ENCODE measurements around the gene NDRG3. TPM values are rescaled to one million over a fixed set of nuclear protein-coding genes. Genes with fewer than 3 reads are reported as not detected.
A peak's percentile ranks its signal among the peaks of the same experiment; 100 is the strongest.
"Not testable (repeated sequence)": the region's sequence is repeated elsewhere in the genome, so short reads cannot be mapped to it uniquely, and the experiment has no call there.

Gene NDRG3
- total RNA-seq, 2 donors from 2014 or later, result 22.6 to 25.4 TPM

- Mint-ChIP-seq H3K27me3 (ENCODE audit: low read depth) (no peaks in the 10 kb centered on the region), H3K4me1 (ENCODE audit: low read depth) (peaks cover 25% of the 10 kb centered on the region), H3K4me3 (no peak overlapping the region), H3K9me3 (no peaks in the 10 kb centered on the region), H3K36me3 (ENCODE audit: insufficient read depth in 2 of 2) (peaks cover 14 to 20% of the 10 kb centered on the region in 2 donors), H3K27ac (no peak overlapping the region)
- ATAC-seq (replicated peaks in 1 of 2), result no peak
- no peak for DNase-seq
Observed at GRCh38 chr20:36624944-36625324, 121.0 kb downstream of the NDRG3 start.

- Mint-ChIP-seq H3K27ac (peak overlapping the region; percentile 70), H3K36me3 (ENCODE audit: insufficient read depth in 2 of 2) (peaks cover 14 to 20% of the 10 kb centered on the region in 2 donors), H3K27me3 (ENCODE audit: low read depth) (no peaks in the 10 kb centered on the region), H3K9me3 (no peaks in the 10 kb centered on the region), H3K4me1 (ENCODE audit: low read depth) (peaks cover 18% of the 10 kb centered on the region), H3K4me3 (no peak overlapping the region)
- no peak for ATAC-seq (replicated peaks in 1 of 2)
- DNase-seq, result no peak
Observed at GRCh38 chr20:36624068-36624943, 121.6 kb downstream of the NDRG3 start.

GRCh38 chr20:36623444-36623843 lies 122.4 kb downstream of the NDRG3 start:
- ATAC-seq (replicated peaks in 1 of 2) (no peak), DNase-seq (no peak)
- H3K27ac Mint-ChIP-seq, result peak overlapping the region; percentile 51
- peaks cover 11% of the 10 kb centered on the region for H3K4me1 Mint-ChIP-seq (ENCODE audit: low read depth)
- H3K36me3 Mint-ChIP-seq (ENCODE audit: insufficient read depth in 2 of 2), result peaks cover 14 to 19% of the 10 kb centered on the region in 2 donors
- H3K9me3 Mint-ChIP-seq, result no peaks in the 10 kb centered on the region
- H3K27me3 Mint-ChIP-seq (ENCODE audit: low read depth), result no peaks in the 10 kb centered on the region
- H3K4me3 Mint-ChIP-seq, result no peak overlapping the region

GRCh38 chr20:36620917-36621316 lies 125.0 kb downstream of the NDRG3 start:
- no peaks in the 10 kb centered on the region for H3K4me1 Mint-ChIP-seq (ENCODE audit: low read depth)

GRCh38 chr20:36614781-36615557 lies 130.9 kb downstream of the NDRG3 start:
- DNase-seq (no peak), ATAC-seq (replicated peaks in 1 of 2) (peak; percentile 25 to 45)
- Mint-ChIP-seq H3K27ac (peak overlapping the region; percentile 48), H3K36me3 (ENCODE audit: insufficient read depth in 2 of 2) (peaks cover 6 to 14% of the 10 kb centered on the region in 2 donors), H3K9me3 (no peaks in the 10 kb centered on the region), H3K27me3 (ENCODE audit: low read depth) (no peaks in the 10 kb centered on the region), H3K4me1 (ENCODE audit: low read depth) (no peaks in the 10 kb centered on the region), H3K4me3 (no peak overlapping the region)

More at GRCh38 chr20:36620917-36621316, 125.0 kb downstream of the NDRG3 start:
- DNase-seq (no peak), ATAC-seq (replicated peaks in 1 of 2) (no peak)
- no peaks in the 10 kb centered on the region for H3K9me3 Mint-ChIP-seq
- no peak overlapping the region for H3K4me3 Mint-ChIP-seq
- no peaks in the 10 kb centered on the region for H3K27me3 Mint-ChIP-seq (ENCODE audit: low read depth)
- H3K36me3 Mint-ChIP-seq (ENCODE audit: insufficient read depth in 2 of 2), result peaks cover 12 to 13% of the 10 kb centered on the region in 2 donors
- peak overlapping the region; percentile 7 for H3K27ac Mint-ChIP-seq

- Mint-ChIP-seq H3K27ac (peak overlapping the region; percentile 48), H3K36me3 (ENCODE audit: insufficient read depth in 2 of 2) (peaks cover 9 to 22% of the 10 kb centered on the region in 2 donors), H3K27me3 (ENCODE audit: low read depth) (no peaks in the 10 kb centered on the region)
Observed at GRCh38 chr20:36613974-36614373, 131.9 kb downstream of the NDRG3 start.

GRCh38 chr20:36611625-36612024 lies 134.3 kb downstream of the NDRG3 start:
- DNase-seq (no peak), ATAC-seq (replicated peaks in 1 of 2) (no peak)
- Mint-ChIP-seq H3K4me3 (no peak overlapping the region), H3K36me3 (ENCODE audit: insufficient read depth in 2 of 2) (peaks cover 12 to 26% of the 10 kb centered on the region in 2 donors), H3K9me3 (no peaks in the 10 kb centered on the region), H3K27me3 (ENCODE audit: low read depth) (no peaks in the 10 kb centered on the region), H3K27ac (no peak overlapping the region), H3K4me1 (ENCODE audit: low read depth) (peaks cover 18% of the 10 kb centered on the region)

More at GRCh38 chr20:36613974-36614373, 131.9 kb downstream of the NDRG3 start:
- Mint-ChIP-seq H3K4me3 (no peak overlapping the region), H3K4me1 (ENCODE audit: low read depth) (no peaks in the 10 kb centered on the region), H3K9me3 (no peaks in the 10 kb centered on the region)
- DNase-seq, result no peak
- ATAC-seq (replicated peaks in 1 of 2), result no peak

- H3K4me3 Mint-ChIP-seq; H3K9me3 Mint-ChIP-seq; ATAC-seq (replicated peaks in 1 of 2); DNase-seq; H3K27me3 Mint-ChIP-seq (ENCODE audit: low read depth): not testable (repeated sequence)
- Mint-ChIP-seq H3K27ac (peak overlapping the region; percentile 33), H3K4me1 (ENCODE audit: low read depth) (peaks cover 33% of the 10 kb centered on the region), H3K36me3 (ENCODE audit: insufficient read depth in 2 of 2) (peaks cover 10 to 29% of the 10 kb centered on the region in 2 donors)
Observed at GRCh38 chr20:36608388-36608728, 137.5 kb downstream of the NDRG3 start.

GRCh38 chr20:36607586-36608387 lies 138.1 kb downstream of the NDRG3 start:
- peaks cover 33% of the 10 kb centered on the region for H3K4me1 Mint-ChIP-seq (ENCODE audit: low read depth)
- DNase-seq, result no peak
- peaks cover 10 to 25% of the 10 kb centered on the region in 2 donors for H3K36me3 Mint-ChIP-seq (ENCODE audit: insufficient read depth in 2 of 2)
- peak overlapping the region; percentile 98 to 99 for H3K4me3 Mint-ChIP-seq
- peak overlapping the region; percentile 95 for H3K27ac Mint-ChIP-seq
- ATAC-seq (replicated peaks in 1 of 2), result no peak
- no peaks in the 10 kb centered on the region for H3K9me3 Mint-ChIP-seq
- no peaks in the 10 kb centered on the region for H3K27me3 Mint-ChIP-seq (ENCODE audit: low read depth)

GRCh38 chr20:36606158-36607066 lies 139.5 kb downstream of the NDRG3 start:
- Mint-ChIP-seq H3K4me3 (peak overlapping the region; percentile 98 to 99), H3K4me1 (ENCODE audit: low read depth) (peaks cover 33% of the 10 kb centered on the region), H3K27me3 (ENCODE audit: low read depth) (no peaks in the 10 kb centered on the region), H3K27ac (peak overlapping the region; percentile 95), H3K36me3 (ENCODE audit: insufficient read depth in 2 of 2) (peaks cover 8 to 22% of the 10 kb centered on the region in 2 donors), H3K9me3 (no peaks in the 10 kb centered on the region)
- DNase-seq (peak in 1 of 2 donors; percentile 16), ATAC-seq (replicated peaks in 1 of 2) (no peak)

- ATAC-seq (replicated peaks in 1 of 2), result peak; percentile 91 to 93
- no peaks in the 10 kb centered on the region for H3K27me3 Mint-ChIP-seq (ENCODE audit: low read depth)
- peak; percentile 99 to 100 for DNase-seq
- H3K4me1 Mint-ChIP-seq (ENCODE audit: low read depth), result peaks cover 33% of the 10 kb centered on the region
- H3K36me3 Mint-ChIP-seq (ENCODE audit: insufficient read depth in 2 of 2), result peaks cover 8 to 21% of the 10 kb centered on the region in 2 donors
- peak within 1 kb of the TSS; percentile 97 for H3K27ac Mint-ChIP-seq
- H3K9me3 Mint-ChIP-seq, result no peaks in the 10 kb centered on the region
- peak within 1 kb of the TSS; percentile 98 to 99 for H3K4me3 Mint-ChIP-seq
Observed at GRCh38 chr20:36605399-36606157, 140.3 kb downstream of the NDRG3 start, which contains the start of gene RAB5IF. Gene RAB5IF (plus strand): TSS chr20:36605779. CDS start chr20:36605952, 173 bp downstream.
